GM12801 (cell line): Measurements from ENCODE around the gene KIF26B.

ENCODE experiments used
- CTCF ChIP-seq: IDR thresholded peaks from one replicate; pipeline ENCODE4 v1.5.1; 2011; ENCODE audit warnings: control low read depth; ENCODE audit not compliant: insufficient read length; ENCODE audit errors: extremely low read depth

The KIF26B gene

DNA sequence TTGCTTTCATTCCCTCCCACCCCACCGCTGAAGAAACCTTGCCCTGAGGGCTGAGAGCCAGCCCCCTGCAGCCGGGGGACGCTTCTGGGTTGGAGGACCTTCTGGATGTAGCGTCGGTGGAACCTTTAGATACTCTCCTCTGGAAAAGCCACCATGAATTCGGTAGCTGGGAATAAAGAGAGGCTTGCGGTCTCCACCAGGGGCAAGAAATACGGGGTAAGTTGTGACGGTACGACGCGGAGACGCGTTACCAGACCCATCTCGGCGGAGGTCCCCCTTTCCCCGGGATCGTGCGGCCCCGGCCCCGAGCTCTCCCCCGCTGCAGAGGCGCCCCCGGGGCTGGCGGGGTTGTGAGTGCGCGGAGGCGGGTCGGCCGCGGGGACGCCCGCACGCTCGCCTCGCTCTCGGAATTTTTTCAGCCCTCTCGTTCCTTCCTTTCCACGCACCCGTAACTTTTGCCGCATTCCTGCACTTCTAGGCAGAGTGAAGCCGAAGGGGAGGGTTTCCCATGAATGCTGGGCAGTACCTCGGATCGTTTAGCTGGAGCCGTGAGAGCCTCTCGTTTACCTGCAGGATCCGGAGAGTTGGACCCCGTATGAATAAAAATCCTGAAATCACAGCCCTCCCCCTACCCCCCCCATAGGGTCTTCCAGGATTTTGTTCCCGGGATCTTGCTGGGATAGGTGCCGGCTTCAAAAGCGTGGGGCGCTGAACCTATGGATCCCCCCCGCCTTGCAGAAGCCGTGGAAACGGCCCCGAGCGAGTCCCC is 671 bp downstream of the KIF26B start:
- TF ChIP-seq CTCF = no peak

- no peak for TF ChIP-seq CTCF
Observed at GRCh38 chr1:245156041-245156735, 1.4 kb downstream of the KIF26B start.

DNA sequence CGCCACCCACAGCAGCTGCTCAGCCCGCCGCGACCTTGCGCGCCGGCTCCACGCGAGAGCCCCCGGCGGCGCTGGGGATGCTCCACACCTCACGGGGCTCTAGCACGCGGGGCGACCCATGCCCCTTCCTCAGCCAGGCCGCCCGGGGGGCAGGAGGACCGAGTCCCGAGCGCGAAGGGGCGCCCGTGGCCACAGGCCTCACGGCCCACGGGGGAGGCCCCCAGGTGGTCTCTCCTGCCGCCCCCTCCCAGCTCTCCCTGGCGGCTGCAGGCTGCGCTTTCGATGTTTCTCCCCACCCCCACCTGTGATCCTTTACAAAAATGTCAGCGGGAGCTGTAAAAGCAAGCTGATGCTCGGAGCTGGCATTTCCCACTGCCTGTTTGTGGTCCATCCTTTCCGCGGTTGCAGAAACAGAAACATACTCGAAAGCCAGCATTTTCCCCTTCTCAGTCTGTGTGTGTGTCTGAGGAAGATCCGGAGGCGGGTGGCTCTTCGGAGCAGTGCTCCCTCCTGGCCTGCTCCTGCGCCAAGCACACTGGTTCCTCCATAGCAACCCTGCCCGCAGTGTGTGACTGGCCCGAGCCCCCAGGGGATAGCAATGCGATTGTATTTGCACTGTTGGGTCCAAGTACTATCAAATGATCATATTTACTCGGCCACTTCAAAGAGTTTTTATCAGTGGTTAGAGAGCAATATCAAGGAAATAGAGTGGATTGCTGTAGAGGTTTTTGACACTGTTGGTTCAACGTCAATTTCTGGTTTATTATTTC is 2.1 kb downstream of the KIF26B start:
- no peak for TF ChIP-seq CTCF

GRCh38 chr1:245158913-245159312 is 4.1 kb downstream of the KIF26B start:
- no peak for TF ChIP-seq CTCF

- TF ChIP-seq CTCF = no peak
Observed at GRCh38 chr1:245160288-245160687, 5.5 kb downstream of the KIF26B start.

DNA sequence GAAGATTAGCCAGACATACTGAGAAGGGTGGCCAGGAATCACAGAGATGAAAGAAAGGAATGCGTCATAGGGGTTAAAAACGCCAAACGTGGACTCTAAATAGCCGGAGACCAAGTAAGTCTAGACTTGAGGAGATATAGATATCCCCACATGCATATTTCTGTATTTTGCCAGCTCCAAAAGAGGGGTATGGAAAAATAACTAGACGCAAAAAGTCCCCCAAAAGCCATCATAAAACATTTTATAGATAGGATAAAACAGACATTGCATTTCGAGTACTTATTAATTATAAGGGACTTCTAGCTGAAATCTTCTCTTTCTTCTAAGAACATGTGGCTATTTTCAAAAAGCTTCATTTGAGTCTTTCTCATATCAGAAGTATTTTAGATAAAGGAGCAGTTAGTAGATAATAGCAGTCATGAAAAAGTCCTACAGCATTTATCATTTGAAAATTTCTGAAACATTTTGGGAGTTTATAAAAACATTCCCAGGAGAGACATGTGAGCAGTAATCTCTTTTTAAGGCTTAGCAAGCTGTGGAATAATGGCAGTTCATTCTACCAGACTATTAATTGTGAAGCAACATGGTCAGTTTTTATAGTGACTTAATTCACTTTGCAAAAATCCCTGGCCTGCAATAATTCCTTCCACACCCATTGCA is 6.1 kb downstream of the KIF26B start:
- no peak for TF ChIP-seq CTCF

- no peak for TF ChIP-seq CTCF
Observed at GRCh38 chr1:245161866-245162265, 7.1 kb downstream of the KIF26B start.
